ENCODE data around the gene AUNIP. TPM values are rescaled to one million over a fixed set of nuclear protein-coding genes. Genes with fewer than 3 reads are reported as not detected.

Gene AUNIP
- total RNA-seq, 1 experiment from 2014 or later, result 12.1 TPM

DNA sequence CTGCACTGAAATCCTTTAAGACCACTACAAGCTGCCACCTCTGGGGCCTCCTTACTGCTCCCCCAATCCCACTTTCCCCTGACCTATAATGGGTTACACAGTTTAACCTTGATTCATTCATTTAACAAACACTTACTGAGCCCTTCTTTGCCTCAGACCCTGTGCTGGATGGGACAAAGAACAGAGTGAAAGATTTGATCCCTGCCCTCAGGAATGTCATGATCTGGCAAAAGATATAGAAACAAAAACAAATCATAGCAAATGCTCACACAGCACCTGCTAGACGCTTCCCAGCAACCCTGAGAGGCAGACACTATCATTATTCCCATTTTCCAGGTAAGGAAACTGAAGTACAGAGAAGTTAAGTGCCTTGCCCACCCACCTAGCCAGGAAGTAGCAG, 7.0 kb upstream of the AUNIP start:
- no peak for ATAC-seq
- Histone ChIP-seq H3K9ac (ENCODE audit: low read length) (no peak overlapping the region), H3K4me3 (replicated peaks in 1 of 2; ENCODE audit: low read depth in 1 of 2, low read length in 2 of 2) (no peak overlapping the region), H3K4me2 (ENCODE audit: low read length) (no peak overlapping the region), H4K20me1 (ENCODE audit: insufficient read depth) (0 out of 2 replicates have a peak, but pooled peaks cover 3% of the 10 kb centered on the region), H3K4me1 (ENCODE audit: control insufficient read depth in 1 of 2, insufficient read depth in 2 of 2, low read length in 2 of 2) (peaks cover 22 to 32% of the 10 kb centered on the region in 2 experiments), H3K27ac (ENCODE audit: low read depth, low read length) (no peak overlapping the region), H3K79me2 (ENCODE audit: insufficient read depth, low read length) (no peaks in the 10 kb centered on the region), H3K9me3 (ENCODE audit: control insufficient read depth in 1 of 2, insufficient read depth in 1 of 2, low read depth in 1 of 2, low read length in 2 of 2) (no peaks in the 10 kb centered on the region), H3K27me3 (ENCODE audit: insufficient read depth, low read length) (no peaks in the 10 kb centered on the region), H2AFZ (ENCODE audit: low read depth, low read length, poor library complexity, severe bottlenecking) (no peak overlapping the region), H3K36me3 (ENCODE audit: control insufficient read depth in 1 of 2, insufficient read depth in 2 of 2, low read length in 2 of 2) (0 out of 4 replicates have a peak, but pooled peaks cover 0 to 6% of the 10 kb centered on the region in 2 experiments), H3K9me2 (ENCODE audit: insufficient read depth) (no peaks in the 10 kb centered on the region)
- BruUV-seq (replicated peaks), result no TSS peak
- TF ChIP-seq EZH2phosphoT487 (IDR thresholded peaks at IDR 0.05; ENCODE audit: borderline replicate concordance) (no peak), EZH2 (IDR thresholded peaks at IDR 0.05) (no peak), ZNF274 (IDR thresholded peaks at IDR 0.05; ENCODE audit: low read depth, low read length) (no peak), FOSL1 (IDR thresholded peaks at IDR 0.05; ENCODE audit: low read depth) (no peak), POLR2A (IDR thresholded peaks at IDR 0.05; ENCODE audit: borderline replicate concordance, extremely low read depth, insufficient read depth, insufficient read length) (no peak), SIN3A (IDR thresholded peaks at IDR 0.05; ENCODE audit: low read depth) (no peak), JUND (IDR thresholded peaks at IDR 0.05) (no peak), ELF1 (IDR thresholded peaks at IDR 0.05; ENCODE audit: borderline replicate concordance, low read depth) (no peak), REST (IDR thresholded peaks at IDR 0.05; ENCODE audit: low read depth) (no peak), ZFX (IDR thresholded peaks at IDR 0.05) (no peak), SRF (IDR thresholded peaks at IDR 0.05; ENCODE audit: low read depth) (no peak), SP1 (IDR thresholded peaks at IDR 0.05; ENCODE audit: low read depth) (no peak), CBX3 (IDR thresholded peaks at IDR 0.05; ENCODE audit: low read depth) (no peak), EGR1 (IDR thresholded peaks at IDR 0.05; ENCODE audit: low read depth) (no peak)
- TF ChIP-seq, protein P1, sequence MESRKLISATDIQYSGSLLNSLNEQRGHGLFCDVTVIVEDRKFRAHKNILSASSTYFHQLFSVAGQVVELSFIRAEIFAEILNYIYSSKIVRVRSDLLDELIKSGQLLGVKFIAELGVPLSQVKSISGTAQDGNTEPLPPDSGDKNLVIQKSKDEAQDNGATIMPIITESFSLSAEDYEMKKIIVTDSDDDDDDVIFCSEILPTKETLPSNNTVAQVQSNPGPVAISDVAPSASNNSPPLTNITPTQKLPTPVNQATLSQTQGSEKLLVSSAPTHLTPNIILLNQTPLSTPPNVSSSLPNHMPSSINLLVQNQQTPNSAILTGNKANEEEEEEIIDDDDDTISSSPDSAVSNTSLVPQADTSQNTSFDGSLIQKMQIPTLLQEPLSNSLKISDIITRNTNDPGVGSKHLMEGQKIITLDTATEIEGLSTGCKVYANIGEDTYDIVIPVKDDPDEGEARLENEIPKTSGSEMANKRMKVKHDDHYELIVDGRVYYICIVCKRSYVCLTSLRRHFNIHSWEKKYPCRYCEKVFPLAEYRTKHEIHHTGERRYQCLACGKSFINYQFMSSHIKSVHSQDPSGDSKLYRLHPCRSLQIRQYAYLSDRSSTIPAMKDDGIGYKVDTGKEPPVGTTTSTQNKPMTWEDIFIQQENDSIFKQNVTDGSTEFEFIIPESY (IDR thresholded peaks at IDR 0.05; ENCODE audit: extremely low read depth, insufficient replicate concordance, low read length), result no peak
- RAD21 ChIA-PET (ENCODE audit: low non-redundant PET in 1 of 2, low total read pairs in 2 of 2, uncharacterized antibody in 2 of 2, unreplicated experiment in 2 of 2), result no interaction called here
- CTCF ChIA-PET, result no interaction called here
- POLR2A ChIA-PET, result no interaction called here
- intact Hi-C loops (cut with micrococcal nuclease), result no loop called here
- no peak for DNase-seq (ENCODE audit: low read depth, low spot score)

Measured in HCT116 (cell line).